ENCODE data around the gene CNNM2. TPM values are rescaled to one million over a fixed set of nuclear protein-coding genes. Genes with fewer than 3 reads are reported as not detected.

CNNM2 gene
- 10.9 to 12.5 TPM (median 11.4 TPM) in 3 replicates for total RNA-seq

- Mint-ChIP-seq H3K4me1 (peaks cover 35% of the 10 kb centered on the region), H3K36me3 (no peaks in the 10 kb centered on the region), H3K27ac (peak within 1 kb of the TSS; percentile 94), H3K27me3 (ENCODE audit: low read depth) (peaks cover 32% of the 10 kb centered on the region), H3K4me3 (peak within 1 kb of the TSS; percentile 94), H3K9me3 (no peaks in the 10 kb centered on the region)
- no peak for TF ChIP-seq CTCF (IDR thresholded peaks at IDR 0.05; ENCODE audit: unreplicated experiment)
- DNase-seq (ENCODE audit: low spot score in 2 of 2, unreplicated experiment in 2 of 2): peak; percentile 98 to 99
Measured at GRCh38 chr10:102917962-102918816, at the start of gene CNNM2. TSS of gene CNNM2 (plus strand) at chr10:102918294. CDS start at chr10:102918481, 187 bp downstream.

- H3K4me3 Mint-ChIP-seq: peak overlapping the region; percentile 88
- peaks cover 22% of the 10 kb centered on the region for H3K4me1 Mint-ChIP-seq
- no peak for DNase-seq (ENCODE audit: low spot score in 2 of 2, unreplicated experiment in 2 of 2)
- H3K27ac Mint-ChIP-seq: peak overlapping the region; percentile 86
- H3K27me3 Mint-ChIP-seq (ENCODE audit: low read depth): no peaks in the 10 kb centered on the region
- no peak for TF ChIP-seq CTCF (IDR thresholded peaks at IDR 0.05; ENCODE audit: unreplicated experiment)
- no peaks in the 10 kb centered on the region for H3K9me3 Mint-ChIP-seq
- peaks cover 3% of the 10 kb centered on the region for H3K36me3 Mint-ChIP-seq
Measured at GRCh38 chr10:102868911-102869257, 49.2 kb upstream of the CNNM2 start.

GRCh38 chr10:102869258-102870198 lies 48.6 kb upstream of the CNNM2 start, which contains the start of gene AS3MT:
TSS of gene AS3MT (plus strand) at chr10:102869470. CDS start at chr10:102869593, 123 bp downstream.
- Mint-ChIP-seq H3K4me3 (peak within 1 kb of the TSS; percentile 88), H3K36me3 (peaks cover 7% of the 10 kb centered on the region), H3K9me3 (no peaks in the 10 kb centered on the region), H3K27ac (peak within 1 kb of the TSS; percentile 89), H3K27me3 (ENCODE audit: low read depth) (no peaks in the 10 kb centered on the region), H3K4me1 (peaks cover 20% of the 10 kb centered on the region)
- no peak for TF ChIP-seq CTCF (IDR thresholded peaks at IDR 0.05; ENCODE audit: unreplicated experiment)
- DNase-seq (ENCODE audit: low spot score in 2 of 2, unreplicated experiment in 2 of 2): peak; percentile 49 to 75

GRCh38 chr10:102870221-102870620 lies 47.9 kb upstream of the CNNM2 start:
- no peak for TF ChIP-seq CTCF (IDR thresholded peaks at IDR 0.05; ENCODE audit: unreplicated experiment)
- no peak for DNase-seq (ENCODE audit: low spot score in 2 of 2, unreplicated experiment in 2 of 2)
- Mint-ChIP-seq H3K4me1 (peaks cover 20% of the 10 kb centered on the region), H3K36me3 (peaks cover 7% of the 10 kb centered on the region), H3K9me3 (no peaks in the 10 kb centered on the region), H3K4me3 (peak overlapping the region; percentile 88), H3K27ac (peak overlapping the region; percentile 89), H3K27me3 (ENCODE audit: low read depth) (no peaks in the 10 kb centered on the region)

GRCh38 chr10:102872163-102872562 lies 45.9 kb upstream of the CNNM2 start:
- DNase-seq (ENCODE audit: low spot score in 2 of 2, unreplicated experiment in 2 of 2): no peak
- Mint-ChIP-seq H3K4me1 (peaks cover 17% of the 10 kb centered on the region), H3K27ac (no peak overlapping the region), H3K27me3 (ENCODE audit: low read depth) (no peaks in the 10 kb centered on the region), H3K36me3 (peaks cover 10% of the 10 kb centered on the region), H3K9me3 (no peaks in the 10 kb centered on the region), H3K4me3 (no peak overlapping the region)
- no peak for TF ChIP-seq CTCF (IDR thresholded peaks at IDR 0.05; ENCODE audit: unreplicated experiment)
